Kidney epithelial cell (primary cell): ENCODE measurements around the gene SYT2. TPM values are rescaled to one million over a fixed set of nuclear protein-coding genes. Genes with fewer than 3 reads are reported as not detected.

Experiments
- DNase-seq: peaks from one replicate; pipeline ENCODE4 v3.0.0-alpha.2; 2010; ENCODE audit warnings: low read depth
- H3K27me3 ChIP-seq: 2 replicates; pipeline ENCODE4 v1.6.0; 2011; ENCODE audit warnings: low read length; ENCODE audit not compliant: control insufficient read depth, insufficient read depth
- H3K36me3 ChIP-seq: 2 replicates; pipeline ENCODE4 v1.5.1; 2011; ENCODE audit warnings: low read length; ENCODE audit not compliant: control insufficient read depth, insufficient read depth
- H3K4me3 ChIP-seq: 2 replicates; pipeline ENCODE4 v1.5.1; 2011; ENCODE audit warnings: low read depth, mild to moderate bottlenecking, control low read depth, low read length
- total RNA-seq: library from RNA; depleted of rRNA; stranded (reverse); fragments of >200 nt; gene quantifications from 2 replicates; pipeline ENCODE4 v1.2.3, GENCODE V29; 2015
- TF ChIP-seq, protein P1 (sequence below): IDR thresholded peaks from 2 replicates; pipeline ENCODE4 v1.5.1; 2011; ENCODE audit warnings: mild to moderate bottlenecking, moderate library complexity, low read length, control low read depth, inconsistent platforms; ENCODE audit not compliant: insufficient read depth, poor library complexity, severe bottlenecking

Gene SYT2
- total RNA-seq, 1 donor from 2014 or later, result 0.04 TPM

DNA sequence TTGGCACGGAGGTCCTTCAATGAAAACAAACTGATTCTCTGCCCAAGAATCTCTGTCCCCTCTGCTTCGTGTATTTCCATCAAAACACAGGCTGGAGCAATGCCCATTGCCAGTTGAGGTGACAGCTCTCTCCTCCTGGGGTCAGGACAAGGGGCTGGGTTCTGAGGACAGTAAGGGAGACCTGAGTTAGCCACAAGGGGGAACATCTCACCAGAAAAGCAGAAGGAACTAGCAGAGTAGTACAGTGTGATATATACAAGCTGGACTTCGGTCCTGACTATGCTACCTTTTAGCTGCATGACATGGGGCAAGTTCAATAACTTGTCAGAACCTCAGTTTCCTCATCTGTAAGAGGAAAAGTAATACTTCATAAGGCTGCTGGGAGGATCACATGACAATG, 50.3 kb downstream of the SYT2 start:
- Histone ChIP-seq H3K36me3 (no peaks in the 10 kb centered on the region), H3K4me3 (no peak overlapping the region), H3K27me3 (peaks cover 32% of the 10 kb centered on the region)
- no peak for DNase-seq
- TF ChIP-seq, protein P1, sequence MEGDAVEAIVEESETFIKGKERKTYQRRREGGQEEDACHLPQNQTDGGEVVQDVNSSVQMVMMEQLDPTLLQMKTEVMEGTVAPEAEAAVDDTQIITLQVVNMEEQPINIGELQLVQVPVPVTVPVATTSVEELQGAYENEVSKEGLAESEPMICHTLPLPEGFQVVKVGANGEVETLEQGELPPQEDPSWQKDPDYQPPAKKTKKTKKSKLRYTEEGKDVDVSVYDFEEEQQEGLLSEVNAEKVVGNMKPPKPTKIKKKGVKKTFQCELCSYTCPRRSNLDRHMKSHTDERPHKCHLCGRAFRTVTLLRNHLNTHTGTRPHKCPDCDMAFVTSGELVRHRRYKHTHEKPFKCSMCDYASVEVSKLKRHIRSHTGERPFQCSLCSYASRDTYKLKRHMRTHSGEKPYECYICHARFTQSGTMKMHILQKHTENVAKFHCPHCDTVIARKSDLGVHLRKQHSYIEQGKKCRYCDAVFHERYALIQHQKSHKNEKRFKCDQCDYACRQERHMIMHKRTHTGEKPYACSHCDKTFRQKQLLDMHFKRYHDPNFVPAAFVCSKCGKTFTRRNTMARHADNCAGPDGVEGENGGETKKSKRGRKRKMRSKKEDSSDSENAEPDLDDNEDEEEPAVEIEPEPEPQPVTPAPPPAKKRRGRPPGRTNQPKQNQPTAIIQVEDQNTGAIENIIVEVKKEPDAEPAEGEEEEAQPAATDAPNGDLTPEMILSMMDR, result no peak

- no peak overlapping the region for H3K4me3 ChIP-seq
- peaks cover 32% of the 10 kb centered on the region for H3K27me3 ChIP-seq
- H3K36me3 ChIP-seq, result no peaks in the 10 kb centered on the region
- TF ChIP-seq, protein P1, result no peak
- no peak for DNase-seq
These were observed 50.7 kb downstream of the SYT2 start for GRCh38 chr1:202659541-202659940.

- no peak for DNase-seq
- TF ChIP-seq, protein P1, result no peak
- Histone ChIP-seq H3K27me3 (peaks cover 31% of the 10 kb centered on the region), H3K36me3 (no peaks in the 10 kb centered on the region), H3K4me3 (no peak overlapping the region)
These were observed 51.5 kb downstream of the SYT2 start for GRCh38 chr1:202658769-202659168.

GRCh38 chr1:202658251-202658759, 51.9 kb downstream of the SYT2 start:
- TF ChIP-seq, protein P1, result no peak
- DNase-seq, result no peak
- no peaks in the 10 kb centered on the region for H3K36me3 ChIP-seq
- H3K4me3 ChIP-seq, result no peak overlapping the region
- peaks cover 29% of the 10 kb centered on the region for H3K27me3 ChIP-seq

- DNase-seq, result peak; percentile 5
- TF ChIP-seq, protein P1, result peak; percentile 47
- Histone ChIP-seq H3K36me3 (no peaks in the 10 kb centered on the region), H3K4me3 (no peak overlapping the region), H3K27me3 (peaks cover 33% of the 10 kb centered on the region)
These were observed 53.2 kb downstream of the SYT2 start for GRCh38 chr1:202656951-202657646.

DNA sequence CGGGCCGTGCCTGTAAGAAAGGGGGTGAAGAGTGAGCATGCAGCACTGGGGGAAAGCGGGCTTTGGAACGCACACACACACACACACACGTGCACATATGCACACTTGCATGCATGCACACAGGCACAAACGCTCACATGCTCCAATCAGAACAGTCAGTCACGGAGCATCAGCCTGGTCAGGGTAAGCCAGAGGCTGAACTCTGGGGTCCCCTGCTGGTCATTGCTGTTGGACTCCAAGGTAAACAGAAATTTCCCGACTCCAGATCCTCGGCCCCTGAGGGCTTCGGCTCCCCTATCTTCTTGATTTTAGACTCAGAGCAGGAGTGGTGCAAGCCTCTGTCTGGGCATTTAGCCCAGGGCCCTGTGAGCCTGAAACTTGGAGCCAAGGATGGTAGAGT, 54.2 kb downstream of the SYT2 start:
- TF ChIP-seq, protein P1, result peak; percentile 18
- no peak for DNase-seq
- H3K4me3 ChIP-seq, result no peak overlapping the region
- no peaks in the 10 kb centered on the region for H3K36me3 ChIP-seq
- H3K27me3 ChIP-seq, result peaks cover 34% of the 10 kb centered on the region
